Mononuclear cell (primary cell): ENCODE measurements around the gene PTGER1. TPM values are rescaled to one million over a fixed set of nuclear protein-coding genes. Genes with fewer than 3 reads are reported as not detected.
"Not testable (repeated sequence)": the region's sequence is repeated elsewhere in the genome, so short reads cannot be mapped to it uniquely, and the experiment has no call there.

Experiments
- H3K27me3 ChIP-seq: 2 replicates; pipeline ENCODE4 v1.6.0; 2011; ENCODE audit warnings: low read length, control low read depth; ENCODE audit not compliant: insufficient read depth
- H3K4me1 ChIP-seq: 2 replicates; pipeline ENCODE4 v1.5.1; 2011; ENCODE audit warnings: mild to moderate bottlenecking, low read length, control low read depth; ENCODE audit not compliant: insufficient read depth
- H3K4me3 ChIP-seq: 2 replicates; pipeline ENCODE4 v1.5.1; 2011; ENCODE audit warnings: mild to moderate bottlenecking, low read length, moderate library complexity
- H3K9me3 ChIP-seq: 2 replicates; pipeline ENCODE4 v1.5.1; 2011; ENCODE audit warnings: low read depth, mild to moderate bottlenecking, control low read depth, low read length
- total RNA-seq: library from RNA; depleted of rRNA; stranded (reverse); fragments of >200 nt; gene quantifications from one replicate; pipeline ENCODE4 v1.2.3, GENCODE V29; 2012

Gene PTGER1
- total RNA-seq, 1 donor = not detected

DNA sequence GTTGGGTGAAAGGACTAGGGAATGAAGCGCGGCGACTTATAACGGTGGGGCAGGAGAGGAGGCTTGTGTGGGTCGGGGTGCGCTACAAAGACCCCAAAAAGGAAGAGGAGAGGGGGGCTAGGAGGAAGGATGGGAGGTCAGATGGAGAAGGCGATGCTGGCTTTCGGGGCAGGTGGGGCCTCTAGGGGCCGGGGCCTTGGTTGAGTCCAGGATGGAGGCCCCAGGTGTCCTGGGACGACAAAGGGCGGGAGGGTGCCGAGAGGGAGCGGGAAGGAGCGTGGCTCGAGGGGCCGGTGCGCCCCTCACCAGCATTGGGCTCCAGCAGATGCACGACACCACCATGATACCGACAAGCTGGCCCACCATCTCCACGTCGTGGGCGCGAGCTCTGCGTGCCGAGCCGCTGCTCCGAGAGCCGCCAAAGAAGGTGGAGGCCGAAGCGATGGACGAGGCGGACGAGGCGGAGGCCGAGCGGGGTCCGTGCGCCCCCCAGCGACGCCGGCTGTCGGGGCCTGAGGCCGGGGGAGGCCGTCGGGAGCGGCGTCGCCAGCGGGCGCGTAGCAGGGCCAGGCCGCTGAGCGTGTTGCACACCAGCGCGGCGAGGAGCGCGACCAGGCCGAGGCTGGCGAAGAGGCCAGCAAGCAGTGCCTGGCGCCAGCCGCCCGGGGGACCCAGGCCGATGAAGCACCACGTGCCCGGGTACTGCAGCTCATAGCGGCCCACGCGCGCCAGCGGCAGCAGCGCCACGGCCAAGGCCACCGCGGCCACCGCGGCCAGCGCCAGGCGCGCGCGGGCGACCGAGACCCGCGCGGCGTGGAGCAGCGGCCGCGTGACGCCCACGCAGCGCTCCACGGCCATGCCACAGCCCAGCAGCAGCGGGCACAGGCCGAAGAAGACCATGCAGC, 1.8 kb downstream of the PTGER1 start:
- H3K4me1 ChIP-seq = peaks cover 46% of the 10 kb centered on the region
- H3K9me3 ChIP-seq = no peaks in the 10 kb centered on the region
- peaks cover 24% of the 10 kb centered on the region for H3K27me3 ChIP-seq
- H3K4me3 ChIP-seq = no peak overlapping the region

DNA sequence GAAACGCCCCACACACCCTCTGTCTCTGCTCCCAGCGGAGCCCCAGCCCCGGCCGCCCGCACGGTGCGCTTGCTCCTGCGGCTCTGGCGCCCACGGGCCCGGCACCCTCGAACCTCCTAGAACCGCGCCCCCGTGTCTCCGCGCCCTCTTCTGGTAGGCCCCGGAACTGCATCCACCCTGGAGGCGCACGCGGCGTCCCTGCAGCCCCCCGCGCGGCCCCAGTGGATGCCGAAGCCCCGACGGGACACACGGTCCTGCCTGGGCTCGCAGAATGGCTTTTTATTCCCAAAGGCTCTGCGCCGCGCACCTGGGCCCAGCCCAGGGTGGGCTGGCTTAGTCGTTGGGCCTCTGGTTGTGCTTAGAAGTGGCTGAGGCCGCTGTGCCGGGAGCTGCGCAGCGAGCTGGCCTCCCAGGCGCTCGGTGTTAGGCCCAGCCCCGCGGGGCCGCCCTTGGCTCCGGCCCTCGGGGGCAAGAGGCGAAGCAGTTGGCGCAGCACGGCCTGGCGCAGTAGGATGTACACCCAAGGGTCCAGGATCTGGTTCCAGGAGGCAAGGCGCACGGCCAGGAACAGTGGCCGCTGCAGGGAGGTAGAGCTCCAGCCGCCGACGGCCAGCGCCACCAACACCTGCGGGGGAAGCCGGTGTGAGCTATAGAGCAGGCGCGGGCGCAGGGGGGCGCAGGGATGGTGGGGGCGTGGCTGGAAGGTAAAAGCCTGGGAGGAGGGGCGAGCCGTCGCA, 2.8 kb downstream of the PTGER1 start:
- Histone ChIP-seq H3K4me1 (peaks cover 46% of the 10 kb centered on the region), H3K27me3 (peaks cover 24% of the 10 kb centered on the region), H3K4me3 (no peak overlapping the region), H3K9me3 (no peaks in the 10 kb centered on the region)

DNA sequence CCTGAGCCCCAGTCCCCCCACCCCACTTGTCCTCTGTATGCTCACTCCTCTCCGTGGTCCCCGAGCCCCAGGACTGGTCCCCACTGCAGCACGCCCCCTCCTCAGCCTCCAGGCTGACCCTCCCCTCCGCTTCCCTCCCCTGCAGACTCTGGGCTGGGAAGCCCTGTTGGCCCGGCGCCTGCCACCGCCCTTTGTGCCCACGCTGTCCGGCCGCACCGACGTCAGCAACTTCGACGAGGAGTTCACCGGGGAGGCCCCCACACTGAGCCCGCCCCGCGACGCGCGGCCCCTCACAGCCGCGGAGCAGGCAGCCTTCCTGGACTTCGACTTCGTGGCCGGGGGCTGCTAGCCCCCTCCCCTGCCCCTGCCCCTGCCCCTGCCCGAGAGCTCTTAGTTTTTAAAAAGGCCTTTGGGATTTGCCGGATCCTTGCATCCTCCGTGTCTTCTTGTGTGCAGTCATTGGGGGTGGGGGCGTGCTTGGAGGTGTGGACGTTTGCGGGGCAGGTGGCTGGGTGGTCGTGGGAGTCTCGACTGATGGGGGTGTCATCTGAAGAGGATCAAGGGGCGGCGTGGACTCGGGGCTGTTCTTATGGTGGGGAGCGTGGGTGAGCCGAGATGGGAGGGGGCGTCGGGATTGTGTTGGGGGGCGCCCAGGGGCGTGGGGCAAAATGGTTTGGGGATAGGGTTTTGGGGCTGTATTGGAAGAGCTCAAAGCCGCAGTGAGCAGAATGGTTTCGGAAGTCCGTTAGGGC, 3.5 kb downstream of the PTGER1 start:
- Histone ChIP-seq H3K4me3 (no peak overlapping the region), H3K9me3 (no peaks in the 10 kb centered on the region), H3K4me1 (peaks cover 43% of the 10 kb centered on the region), H3K27me3 (peaks cover 24% of the 10 kb centered on the region)

DNA sequence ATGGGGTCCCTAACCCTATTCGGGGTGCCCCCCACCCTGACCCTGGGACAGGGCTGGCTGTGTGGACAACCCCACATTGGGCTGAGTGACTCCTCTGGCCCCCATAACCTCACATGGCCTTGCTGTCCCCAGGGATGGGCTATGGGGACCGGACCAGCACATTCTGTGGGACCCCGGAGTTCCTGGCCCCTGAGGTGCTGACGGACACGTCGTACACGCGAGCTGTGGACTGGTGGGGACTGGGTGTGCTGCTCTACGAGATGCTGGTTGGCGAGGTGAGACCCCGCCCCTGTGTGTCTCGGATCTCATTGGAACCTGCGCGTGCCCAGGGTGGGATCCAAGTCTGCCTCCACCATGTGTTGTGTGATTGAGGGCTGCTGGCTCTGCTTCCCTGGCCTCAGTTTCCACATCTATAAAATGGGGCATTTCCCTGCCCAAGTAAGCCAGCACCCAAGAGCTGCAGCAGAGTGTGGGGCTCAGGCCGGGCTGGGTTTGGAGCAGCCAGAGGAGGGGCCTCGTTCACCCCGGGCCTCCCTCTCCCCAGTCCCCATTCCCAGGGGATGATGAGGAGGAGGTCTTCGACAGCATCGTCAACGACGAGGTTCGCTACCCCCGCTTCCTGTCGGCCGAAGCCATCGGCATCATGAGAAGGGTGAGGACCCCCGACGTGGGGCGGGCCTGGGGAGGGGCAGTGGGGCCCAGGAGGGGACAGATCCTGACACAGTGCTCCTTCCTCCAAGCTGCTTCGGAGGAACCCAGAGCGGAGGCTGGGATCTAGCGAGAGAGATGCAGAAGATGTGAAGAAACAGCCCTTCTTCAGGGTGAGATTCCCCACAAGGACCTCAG, 4.9 kb downstream of the PTGER1 start:
- Histone ChIP-seq H3K9me3 (no peaks in the 10 kb centered on the region), H3K27me3 (peaks cover 24% of the 10 kb centered on the region), H3K4me1 (peaks cover 29% of the 10 kb centered on the region), H3K4me3 (no peak overlapping the region)

DNA sequence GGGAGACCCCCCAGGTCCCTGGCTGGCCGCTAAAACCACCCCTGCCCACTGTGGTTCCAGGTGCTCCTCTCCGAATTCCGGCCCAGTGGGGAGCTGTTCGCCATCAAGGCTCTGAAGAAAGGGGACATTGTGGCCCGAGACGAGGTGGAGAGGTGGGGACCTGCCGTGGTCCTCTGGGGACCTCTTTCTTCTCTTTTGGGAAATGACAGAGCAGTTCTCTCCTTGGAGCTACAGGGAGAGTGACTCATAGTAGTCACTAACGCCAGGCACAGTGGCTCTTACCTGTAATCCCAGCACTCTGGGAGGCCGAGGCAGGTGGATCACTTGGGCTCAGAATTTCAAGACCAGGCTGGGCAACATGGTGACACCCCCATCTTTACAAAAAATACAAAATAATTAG, 7.3 kb downstream of the PTGER1 start:
- no peak overlapping the region for H3K4me3 ChIP-seq
- H3K27me3 ChIP-seq = peaks cover 5% of the 10 kb centered on the region
- no peaks in the 10 kb centered on the region for H3K9me3 ChIP-seq
- peaks cover 11% of the 10 kb centered on the region for H3K4me1 ChIP-seq

DNA sequence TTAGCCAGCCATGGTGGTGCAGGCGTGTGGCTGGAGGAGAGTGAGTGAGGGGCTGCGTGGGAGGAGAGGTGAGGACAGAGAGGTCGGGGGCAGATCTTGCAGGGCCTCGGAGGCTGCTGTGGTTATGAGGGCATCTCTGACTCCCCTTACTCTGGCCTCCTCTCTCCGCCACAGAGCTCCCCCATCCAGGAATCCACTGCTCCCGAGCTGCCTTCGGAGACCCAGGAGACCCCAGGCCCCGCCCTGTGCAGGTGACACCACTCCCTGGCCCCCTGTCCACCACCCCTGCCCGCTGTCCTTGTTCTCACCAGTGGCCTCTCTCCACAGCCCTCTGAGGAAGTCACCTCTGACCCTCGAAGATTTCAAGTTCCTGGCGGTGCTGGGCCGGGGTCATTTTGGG, 7.8 kb downstream of the PTGER1 start:
- H3K4me1 ChIP-seq = peaks cover 6% of the 10 kb centered on the region
- no peaks in the 10 kb centered on the region for H3K9me3 ChIP-seq
- no peak overlapping the region for H3K4me3 ChIP-seq
- H3K27me3 ChIP-seq = peaks cover under 1% of the 10 kb centered on the region

DNA sequence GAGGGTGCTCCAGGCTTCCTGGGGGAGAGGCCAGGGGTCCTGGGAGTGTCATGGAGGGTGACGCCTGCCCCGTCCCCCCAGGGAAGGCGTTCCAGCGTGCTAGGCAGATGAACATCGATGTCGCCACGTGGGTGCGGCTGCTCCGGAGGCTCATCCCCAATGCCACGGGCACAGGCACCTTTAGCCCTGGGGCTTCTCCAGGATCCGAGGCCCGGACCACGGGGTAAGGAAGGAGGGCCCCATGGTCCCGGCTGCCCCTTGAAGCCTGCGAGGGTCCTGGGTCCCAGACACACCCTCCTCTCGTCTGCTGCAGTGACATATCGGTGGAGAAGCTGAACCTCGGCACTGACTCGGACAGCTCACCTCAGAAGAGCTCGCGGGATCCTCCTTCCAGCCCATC, 11.4 kb downstream of the PTGER1 start:
- Histone ChIP-seq H3K4me3 (no peak overlapping the region), H3K9me3 (no peaks in the 10 kb centered on the region), H3K4me1 (peaks cover 12% of the 10 kb centered on the region), H3K27me3 (no peaks in the 10 kb centered on the region)

DNA sequence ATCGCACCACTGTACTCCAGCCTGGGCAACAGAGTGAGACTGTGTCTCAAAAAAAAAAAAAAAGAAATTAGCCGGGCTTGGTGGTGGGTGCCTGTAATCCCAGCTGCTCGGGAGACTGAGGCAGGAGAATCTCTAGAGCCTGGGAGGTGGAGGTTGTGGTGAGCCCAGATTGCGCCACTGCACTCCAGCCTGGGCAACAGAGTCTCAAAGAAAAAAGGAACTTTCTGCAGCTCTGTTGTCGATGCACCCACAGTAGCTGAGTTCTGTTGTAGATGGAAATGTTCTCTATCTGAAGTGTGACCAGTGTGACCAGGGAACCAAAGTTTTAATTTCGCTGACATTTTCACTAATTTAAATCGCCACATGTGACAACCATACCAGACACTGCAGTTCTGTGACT, 12.8 kb downstream of the PTGER1 start:
- H3K4me3 ChIP-seq, H3K9me3 ChIP-seq, H3K27me3 ChIP-seq: not testable (repeated sequence)
- H3K4me1 ChIP-seq = peaks cover 16% of the 10 kb centered on the region

DNA sequence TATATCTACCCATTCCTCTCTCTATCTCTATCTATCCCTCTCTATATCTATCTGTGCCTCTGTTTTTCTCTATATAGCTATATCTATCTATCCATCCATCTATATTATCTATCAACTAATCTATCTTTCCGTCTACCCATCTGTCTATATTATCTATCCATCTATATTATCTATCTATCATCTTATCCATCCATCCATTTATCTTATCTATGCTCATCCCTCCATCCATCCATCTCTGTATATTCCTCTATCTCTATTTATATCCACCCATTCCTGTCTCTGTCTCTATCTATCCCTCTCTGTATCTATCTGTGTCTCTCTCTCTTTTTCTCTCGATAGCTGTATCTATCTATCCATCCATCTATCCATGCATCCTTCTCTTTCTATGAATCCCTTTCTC, 14.2 kb downstream of the PTGER1 start:
- H3K27me3 ChIP-seq = no peaks in the 10 kb centered on the region
- H3K4me1 ChIP-seq = peaks cover 16% of the 10 kb centered on the region
- H3K4me3 ChIP-seq = no peak overlapping the region
- no peaks in the 10 kb centered on the region for H3K9me3 ChIP-seq

DNA sequence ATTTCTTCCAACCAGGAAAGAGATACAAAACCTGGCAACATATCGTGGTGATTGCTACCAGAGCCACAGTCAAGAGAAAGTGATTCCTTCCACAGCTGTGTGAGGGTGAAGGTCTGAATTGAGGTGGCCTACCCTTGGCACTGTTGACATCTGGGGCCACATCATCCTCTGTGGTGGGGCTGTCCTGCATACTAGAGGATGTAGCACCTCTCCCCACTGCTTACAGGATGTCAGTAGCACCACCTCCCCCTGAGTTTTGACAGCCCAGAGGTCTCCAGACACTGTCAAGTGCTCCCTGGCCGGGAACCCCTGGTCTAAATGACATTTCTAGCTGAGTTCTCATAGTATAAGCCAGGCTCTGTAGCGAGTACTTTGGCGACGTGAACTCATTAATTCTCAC, 15.5 kb downstream of the PTGER1 start:
- H3K27me3 ChIP-seq = no peaks in the 10 kb centered on the region
- peaks cover 16% of the 10 kb centered on the region for H3K4me1 ChIP-seq
- no peaks in the 10 kb centered on the region for H3K9me3 ChIP-seq
- no peak overlapping the region for H3K4me3 ChIP-seq

DNA sequence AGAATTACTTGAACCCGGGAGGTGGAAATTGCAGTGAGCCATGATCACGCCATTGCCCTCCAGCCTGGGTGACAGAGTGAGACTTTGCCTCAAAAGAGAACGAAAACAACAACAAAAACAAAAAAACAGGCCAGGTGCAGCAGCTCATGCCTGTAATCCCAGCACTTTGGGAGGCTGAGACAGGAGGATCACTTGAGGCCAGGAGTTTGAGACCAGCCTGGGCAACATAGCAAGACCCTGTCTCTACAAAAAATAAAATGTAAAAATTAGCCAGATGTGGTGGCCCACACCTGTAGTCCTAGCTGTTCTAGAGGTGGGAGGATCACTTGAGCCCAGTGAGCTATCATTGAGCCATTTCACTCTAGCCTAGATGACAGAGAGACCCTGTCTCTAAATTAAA, 22.9 kb downstream of the PTGER1 start:
- H3K4me3 ChIP-seq, H3K27me3 ChIP-seq, H3K9me3 ChIP-seq, H3K4me1 ChIP-seq: not testable (repeated sequence)

DNA sequence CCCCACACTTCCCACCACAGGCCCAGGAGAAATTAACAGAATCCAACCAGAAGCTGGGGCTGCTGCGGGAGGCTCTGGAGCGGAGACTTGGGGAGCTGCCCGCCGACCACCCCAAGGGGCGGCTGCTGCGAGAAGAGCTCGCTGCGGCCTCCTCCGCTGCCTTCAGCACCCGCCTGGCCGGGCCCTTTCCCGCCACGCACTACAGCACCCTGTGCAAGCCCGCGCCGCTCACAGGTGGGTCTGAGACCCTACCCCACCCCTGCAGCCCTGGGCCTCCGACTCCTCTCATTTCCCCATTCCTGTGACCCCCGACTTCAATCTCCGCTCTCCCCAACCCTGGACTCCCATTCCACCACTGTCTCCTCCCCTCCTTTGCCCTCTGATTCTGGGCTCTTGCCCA, 24.3 kb downstream of the PTGER1 start:
- H3K27me3 ChIP-seq = no peaks in the 10 kb centered on the region
- no peaks in the 10 kb centered on the region for H3K4me1 ChIP-seq
- no peak overlapping the region for H3K4me3 ChIP-seq
- H3K9me3 ChIP-seq = no peaks in the 10 kb centered on the region

DNA sequence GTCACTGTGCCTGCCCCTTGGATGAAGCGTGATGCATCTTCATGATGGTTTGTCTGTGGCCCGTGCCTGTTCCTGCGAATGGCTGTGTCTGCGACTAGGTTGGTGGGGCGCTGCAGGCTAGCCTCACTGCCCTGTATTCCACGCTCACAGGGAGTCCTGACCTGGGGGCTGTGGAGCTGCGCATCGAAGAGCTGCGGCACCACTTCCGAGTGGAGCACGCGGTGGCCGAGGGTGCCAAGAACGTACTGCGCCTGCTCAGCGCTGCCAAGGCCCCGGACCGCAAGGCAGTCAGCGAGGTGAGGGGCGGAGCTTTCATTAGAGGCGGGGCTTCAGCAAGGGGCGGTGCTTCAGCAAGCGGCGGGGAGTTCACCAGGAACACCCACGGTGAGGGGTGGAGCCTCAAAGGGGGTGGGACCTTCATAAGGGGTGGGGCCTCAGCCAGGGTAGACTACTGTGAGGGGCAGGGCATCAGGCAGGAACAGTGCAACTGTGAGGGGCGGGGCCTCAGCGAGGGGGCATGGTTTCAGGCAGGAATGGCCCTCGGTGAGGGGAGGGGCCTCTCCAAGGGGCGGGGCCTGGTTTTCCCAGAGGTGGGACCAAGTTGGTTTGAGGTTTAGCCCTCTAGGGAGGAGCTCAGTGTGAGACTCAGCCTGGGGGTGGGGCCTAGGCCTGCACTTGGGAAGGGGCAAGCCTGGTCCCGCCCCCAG, 24.8 kb downstream of the PTGER1 start:
- H3K27me3 ChIP-seq = no peaks in the 10 kb centered on the region
- no peak overlapping the region for H3K4me3 ChIP-seq
- no peaks in the 10 kb centered on the region for H3K4me1 ChIP-seq
- no peaks in the 10 kb centered on the region for H3K9me3 ChIP-seq

DNA sequence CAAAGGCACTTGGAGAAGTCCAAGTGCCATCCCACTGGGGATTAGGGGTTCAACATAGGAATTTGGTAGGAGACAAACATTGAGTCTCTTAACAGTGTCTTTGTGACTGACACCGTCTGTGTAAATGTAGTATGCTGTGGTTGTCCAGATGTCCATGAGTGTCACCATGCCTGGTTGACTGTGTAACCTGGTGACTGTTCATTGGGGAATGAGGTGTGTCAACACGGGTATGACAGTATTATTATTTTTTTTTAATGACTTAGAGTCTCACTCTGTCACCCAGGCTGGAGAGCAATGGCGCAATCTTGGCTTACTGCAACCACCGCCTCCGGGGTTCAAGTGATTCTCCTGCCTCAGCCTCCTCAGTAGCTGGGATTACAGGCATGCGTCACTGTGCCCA, 25.8 kb downstream of the PTGER1 start:
- Histone ChIP-seq H3K9me3 (no peaks in the 10 kb centered on the region), H3K4me1 (no peaks in the 10 kb centered on the region), H3K4me3 (no peak overlapping the region), H3K27me3 (no peaks in the 10 kb centered on the region)
